Measurements from ENCODE around the gene SENP1.

SENP1 gene

GRCh38 chr12:48017921-48018617, 87.8 kb downstream of the SENP1 start:
- TF ChIP-seq ZFX (IDR thresholded peaks at IDR 0.05; ENCODE audit: borderline replicate concordance), result no peak
- no peak for TF ChIP-seq CTCF (IDR thresholded peaks at IDR 0.05)
- H3K27ac ChIP-seq, result no peak overlapping the region

- no peak overlapping the region for H3K27ac ChIP-seq
- TF ChIP-seq CTCF (IDR thresholded peaks at IDR 0.05) (no peak), ZFX (IDR thresholded peaks at IDR 0.05; ENCODE audit: borderline replicate concordance) (no peak)
Observed at GRCh38 chr12:48017496-48017895, 88.4 kb downstream of the SENP1 start.

- H3K27ac ChIP-seq, result no peak overlapping the region
- no peak for TF ChIP-seq ZFX (IDR thresholded peaks at IDR 0.05; ENCODE audit: borderline replicate concordance)
- no peak for TF ChIP-seq CTCF (IDR thresholded peaks at IDR 0.05)
Observed at GRCh38 chr12:48016373-48017020, 89.4 kb downstream of the SENP1 start.

- TF ChIP-seq CTCF (IDR thresholded peaks at IDR 0.05) (no peak), ZFX (IDR thresholded peaks at IDR 0.05; ENCODE audit: borderline replicate concordance) (no peak)
- no peak overlapping the region for H3K27ac ChIP-seq
Observed at GRCh38 chr12:48015954-48016353, 89.9 kb downstream of the SENP1 start.

- H3K27ac ChIP-seq, result no peak overlapping the region
- TF ChIP-seq ZFX (IDR thresholded peaks at IDR 0.05; ENCODE audit: borderline replicate concordance) (no peak), CTCF (IDR thresholded peaks at IDR 0.05) (no peak)
Observed at GRCh38 chr12:48015129-48015528, 90.8 kb downstream of the SENP1 start.

GRCh38 chr12:48013287-48013686, 92.6 kb downstream of the SENP1 start:
- H3K27ac ChIP-seq, result no peak overlapping the region
- TF ChIP-seq CTCF (IDR thresholded peaks at IDR 0.05) (no peak), ZFX (IDR thresholded peaks at IDR 0.05; ENCODE audit: borderline replicate concordance) (no peak)

GRCh38 chr12:48012070-48012469, 93.8 kb downstream of the SENP1 start:
- TF ChIP-seq ZFX (IDR thresholded peaks at IDR 0.05; ENCODE audit: borderline replicate concordance), result no peak
- TF ChIP-seq CTCF (IDR thresholded peaks at IDR 0.05), result no peak

More at GRCh38 chr12:48012070-48012469, 93.8 kb downstream of the SENP1 start:
- H3K27ac ChIP-seq, result no peak overlapping the region
